NB4 (cell line): ENCODE results near the gene ADAMTS12.
"Not testable (repeated sequence)": the region's sequence is repeated elsewhere in the genome, so short reads cannot be mapped to it uniquely, and the experiment has no call there.

ENCODE experiments used
- DNase-seq: peaks from one replicate; pipeline ENCODE4 v3.0.0; 2010; ENCODE audit warnings: low read depth
- H3K4me3 ChIP-seq: one replicate; pipeline ENCODE4 v1.5.1; 2011; ENCODE audit warnings: mild to moderate bottlenecking, low read depth, low read length, moderate library complexity
- MYC ChIP-seq: IDR thresholded peaks from 2 replicates; pipeline ENCODE4 v1.6.1; 2011; ENCODE audit warnings: low read depth, low read length
- POLR2A ChIP-seq: IDR thresholded peaks from 2 replicates; pipeline ENCODE4 v1.6.1; 2011; ENCODE audit warnings: mild to moderate bottlenecking; ENCODE audit not compliant: insufficient read length; ENCODE audit errors: extremely low read depth
- TF ChIP-seq, protein P1 (sequence below): IDR thresholded peaks from 2 replicates; pipeline ENCODE4 v1.6.1; 2011; ENCODE audit warnings: low read depth, low read length
- TF ChIP-seq, protein P2 (sequence below): IDR thresholded peaks from one replicate; pipeline ENCODE4 v1.5.1; 2012; ENCODE audit warnings: low read depth, low read length

Gene ADAMTS12

DNA sequence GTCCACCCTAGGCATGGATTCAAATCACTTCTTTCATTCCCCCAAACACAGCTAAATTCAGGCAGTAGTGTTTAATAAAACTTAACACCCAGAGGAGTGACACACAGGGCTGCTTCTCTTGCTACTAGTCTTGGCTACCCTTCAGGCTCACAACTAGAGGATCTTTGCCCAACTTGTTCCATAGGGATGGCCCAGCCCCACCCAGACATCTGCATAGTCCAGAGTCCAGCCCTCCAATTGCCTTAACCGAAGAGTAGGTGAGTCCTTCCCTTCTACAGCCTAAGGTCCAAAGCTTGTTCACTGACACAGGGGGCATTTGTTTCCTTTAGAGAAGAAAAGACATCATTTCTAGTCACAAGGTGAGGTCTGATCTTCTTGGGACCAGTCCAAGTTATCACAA lies 29.2 kb upstream of the ADAMTS12 start:
- DNase-seq = no peak
- no peak for TF ChIP-seq POLR2A
- TF ChIP-seq, protein P1, sequence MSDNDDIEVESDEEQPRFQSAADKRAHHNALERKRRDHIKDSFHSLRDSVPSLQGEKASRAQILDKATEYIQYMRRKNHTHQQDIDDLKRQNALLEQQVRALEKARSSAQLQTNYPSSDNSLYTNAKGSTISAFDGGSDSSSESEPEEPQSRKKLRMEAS = no peak
- TF ChIP-seq MYC = no peak
- TF ChIP-seq, protein P2, sequence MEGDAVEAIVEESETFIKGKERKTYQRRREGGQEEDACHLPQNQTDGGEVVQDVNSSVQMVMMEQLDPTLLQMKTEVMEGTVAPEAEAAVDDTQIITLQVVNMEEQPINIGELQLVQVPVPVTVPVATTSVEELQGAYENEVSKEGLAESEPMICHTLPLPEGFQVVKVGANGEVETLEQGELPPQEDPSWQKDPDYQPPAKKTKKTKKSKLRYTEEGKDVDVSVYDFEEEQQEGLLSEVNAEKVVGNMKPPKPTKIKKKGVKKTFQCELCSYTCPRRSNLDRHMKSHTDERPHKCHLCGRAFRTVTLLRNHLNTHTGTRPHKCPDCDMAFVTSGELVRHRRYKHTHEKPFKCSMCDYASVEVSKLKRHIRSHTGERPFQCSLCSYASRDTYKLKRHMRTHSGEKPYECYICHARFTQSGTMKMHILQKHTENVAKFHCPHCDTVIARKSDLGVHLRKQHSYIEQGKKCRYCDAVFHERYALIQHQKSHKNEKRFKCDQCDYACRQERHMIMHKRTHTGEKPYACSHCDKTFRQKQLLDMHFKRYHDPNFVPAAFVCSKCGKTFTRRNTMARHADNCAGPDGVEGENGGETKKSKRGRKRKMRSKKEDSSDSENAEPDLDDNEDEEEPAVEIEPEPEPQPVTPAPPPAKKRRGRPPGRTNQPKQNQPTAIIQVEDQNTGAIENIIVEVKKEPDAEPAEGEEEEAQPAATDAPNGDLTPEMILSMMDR = no peak
- H3K4me3 ChIP-seq = no peak overlapping the region

DNA sequence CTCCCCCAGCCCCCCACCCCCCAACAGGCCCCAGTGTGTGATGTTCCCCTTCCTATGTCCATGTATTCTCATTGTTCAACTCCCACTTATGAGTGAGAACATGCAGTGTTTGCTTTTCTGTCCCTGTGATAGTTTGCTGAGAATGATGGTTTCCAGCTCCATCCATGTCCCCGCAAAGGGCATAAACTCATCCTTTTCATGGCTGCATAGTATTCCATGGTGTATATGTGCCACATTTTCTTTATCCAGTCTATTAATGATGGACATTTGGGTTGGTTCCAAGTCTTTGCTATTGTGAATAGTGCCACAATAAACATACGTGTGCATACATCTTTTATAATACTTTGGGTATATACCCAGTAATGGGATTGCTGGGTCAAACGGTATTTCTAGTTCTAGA lies 23.1 kb upstream of the ADAMTS12 start:
- H3K4me3 ChIP-seq, DNase-seq: not testable (repeated sequence)

DNA sequence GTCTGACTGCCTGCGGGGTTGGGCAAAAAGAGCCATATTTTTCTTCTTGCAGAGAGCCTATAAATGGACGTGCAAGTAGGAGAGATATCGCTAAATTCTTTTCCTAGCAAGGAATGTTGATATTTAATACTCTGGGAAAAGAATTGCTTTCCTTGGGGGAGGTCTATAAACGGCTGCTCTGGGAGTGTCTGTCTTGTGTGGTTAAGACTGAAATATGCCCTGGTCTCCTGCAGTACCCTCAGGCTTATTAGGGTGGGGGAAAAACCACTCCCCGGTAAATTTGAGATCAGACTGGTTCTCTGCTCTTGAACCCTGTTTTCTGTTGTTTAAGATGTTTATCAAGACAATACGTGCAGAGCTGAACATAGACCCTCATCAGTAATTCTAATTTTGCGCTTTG lies 14.5 kb upstream of the ADAMTS12 start:
- DNase-seq, H3K4me3 ChIP-seq: not testable (repeated sequence)

- no peak for DNase-seq
- no peak overlapping the region for H3K4me3 ChIP-seq
- TF ChIP-seq MYC (no peak), POLR2A (no peak)
- TF ChIP-seq, protein P1 = no peak
- TF ChIP-seq, protein P2 = no peak
Observed at GRCh38 chr5:33905381-33905780, 13.6 kb upstream of the ADAMTS12 start.

GRCh38 chr5:33903118-33903517 lies 11.3 kb upstream of the ADAMTS12 start:
- TF ChIP-seq, protein P2 = no peak

DNA sequence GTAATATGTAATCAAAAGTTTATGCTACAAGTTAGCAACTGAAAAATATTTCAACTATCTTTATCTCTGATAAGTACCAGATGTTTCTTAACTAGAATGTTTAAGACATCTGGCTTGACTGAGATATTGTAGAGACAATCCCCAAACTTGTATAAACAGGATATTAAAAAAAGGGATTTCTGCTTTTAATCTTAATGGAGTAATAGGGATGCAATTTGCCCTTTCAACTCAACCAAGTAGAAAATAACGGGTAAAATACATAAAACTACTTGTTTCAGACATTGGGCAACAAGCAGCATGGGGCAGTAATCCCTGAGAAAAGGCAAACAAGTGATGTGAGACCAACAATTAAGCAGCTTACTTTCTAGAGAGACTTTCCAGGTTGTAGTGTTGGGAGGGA lies 9.4 kb upstream of the ADAMTS12 start:
- TF ChIP-seq POLR2A = no peak
- TF ChIP-seq, protein P2 = no peak
- TF ChIP-seq, protein P1 = no peak
- TF ChIP-seq MYC = no peak
- no peak overlapping the region for H3K4me3 ChIP-seq
- DNase-seq = no peak

More at GRCh38 chr5:33903118-33903517, 11.3 kb upstream of the ADAMTS12 start:
- no peak for DNase-seq
- H3K4me3 ChIP-seq = no peak overlapping the region

DNA sequence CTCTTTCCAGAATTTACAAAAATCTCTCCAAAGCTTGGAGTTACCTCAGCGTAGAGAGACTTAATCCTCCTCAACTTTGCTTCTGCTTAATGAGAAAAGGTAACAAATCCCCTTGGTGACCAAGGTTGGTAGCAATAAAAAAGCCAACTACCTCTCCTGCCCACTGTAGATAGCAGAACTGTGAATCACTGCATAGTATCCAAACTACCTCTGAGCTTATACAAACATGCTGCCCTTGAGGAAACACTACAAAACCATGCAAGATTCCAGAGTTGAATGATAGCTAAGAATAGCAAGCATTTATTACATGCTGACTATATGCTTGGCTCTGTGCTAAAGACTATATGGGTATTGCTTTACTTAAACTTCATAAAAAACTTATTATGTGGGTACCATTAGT lies 2.8 kb upstream of the ADAMTS12 start:
- TF ChIP-seq MYC = no peak
- TF ChIP-seq POLR2A = no peak
- TF ChIP-seq, protein P2 = no peak
- TF ChIP-seq, protein P1 = no peak
- no peak overlapping the region for H3K4me3 ChIP-seq
- DNase-seq = no peak
